Mucosa of descending colon (tissue), 3 donors: ENCODE data around the gene PRDM16. TPM values are rescaled to one million over a fixed set of nuclear protein-coding genes. Genes with fewer than 3 reads are reported as not detected.

Experiments
- ATAC-seq: fragments of 200-7000 bp; cut with Tn5 transposase; one replicate; pipeline ENCODE4 v1.9.1; 2020; ENCODE audit warnings: mild to moderate bottlenecking, moderate library complexity
- DNase-seq, 3 donors: peaks; one replicate each; pipeline ENCODE4 v3.0.0-alpha.2; 2020
- H3K36me3 ChIP-seq: fragments of 200-600 bp; one replicate; pipeline ENCODE4 v1.8.0; 2021; ENCODE audit warnings: low read depth, mild to moderate bottlenecking
- H3K4me1 ChIP-seq: fragments of 200-600 bp; one replicate; pipeline ENCODE4 v1.8.0; 2021; ENCODE audit warnings: low read depth, mild to moderate bottlenecking
- H3K4me3 ChIP-seq: fragments of 200-600 bp; one replicate; pipeline ENCODE4 v1.8.0; 2021; ENCODE audit warnings: mild to moderate bottlenecking
- H3K9me3 ChIP-seq: fragments of 200-600 bp; one replicate; pipeline ENCODE4 v1.8.0; 2021; ENCODE audit warnings: mild to moderate bottlenecking
- intact Hi-C, 2 donors: fragments of 100-400 bp; cut with DNase I in 1 of 2; cut with micrococcal nuclease in 1 of 2; formaldehyde crosslinking; loops; one replicate each; pipeline versions ENCODE4 v1.11.0 to v1.11.1; 2022; cut with DNase I, micrococcal nuclease
- total RNA-seq, 3 donors: library from RNA; stranded (reverse); fragmentation: NEBNext Ultra II Directional in 2 of 3; extraction: Animal tissue kit (Norgen Biotek cat#: 25700) in 2 of 3; gene quantifications; one replicate each; pipeline versions ENCODE4 v1.2.1 to v1.2.4, GENCODE V29; 2021 to 2023
- TF ChIP-seq, protein P1 (sequence below): fragments of 200-600 bp; IDR thresholded peaks from one replicate; pipeline ENCODE4 v1.8.0; 2022; ENCODE audit warnings: antibody characterized with exemption, mild to moderate bottlenecking
- donor health status: DM: no; HTN: no; CAD: no; lungs with moderate emphysema.
- donor health status: DM: no; HTN: no; CAD: no.
- donor health status: DM: no; HTN: yes; CAD: no.

Gene PRDM16
- total RNA-seq, 3 donors from 2014 or later, result 1.6 to 2.5 (median 2.4) TPM

DNA sequence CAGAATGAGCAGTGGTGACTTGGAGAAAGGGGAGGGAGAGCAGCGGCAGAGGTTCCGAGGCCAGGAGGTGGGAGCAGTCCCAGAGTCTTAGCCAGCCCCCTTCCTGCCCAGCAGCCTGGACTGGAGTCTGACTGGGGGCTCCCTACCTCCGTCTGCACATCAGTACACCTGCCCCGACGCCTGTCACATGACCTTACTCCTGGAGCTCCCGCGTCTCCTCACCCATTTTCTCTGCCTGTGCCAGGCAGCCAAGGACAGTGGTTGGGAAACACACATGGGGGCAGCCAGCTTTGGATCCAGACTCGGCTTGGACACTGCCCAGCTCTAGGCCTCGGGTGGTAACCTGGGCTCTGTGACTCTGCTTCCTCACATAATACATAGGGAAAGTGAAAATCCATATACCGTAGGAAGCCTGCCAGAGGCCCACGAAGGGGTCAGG is 30.9 kb upstream of the PRDM16 start:
- Histone ChIP-seq H3K9me3 (no peaks in the 10 kb centered on the region), H3K36me3 (no peaks in the 10 kb centered on the region), H3K4me1 (no peaks in the 10 kb centered on the region), H3K4me3 (no peak overlapping the region)
- ATAC-seq (no peak), DNase-seq (no peak)
- intact Hi-C loops, result no loop called here
- TF ChIP-seq, protein P1, sequence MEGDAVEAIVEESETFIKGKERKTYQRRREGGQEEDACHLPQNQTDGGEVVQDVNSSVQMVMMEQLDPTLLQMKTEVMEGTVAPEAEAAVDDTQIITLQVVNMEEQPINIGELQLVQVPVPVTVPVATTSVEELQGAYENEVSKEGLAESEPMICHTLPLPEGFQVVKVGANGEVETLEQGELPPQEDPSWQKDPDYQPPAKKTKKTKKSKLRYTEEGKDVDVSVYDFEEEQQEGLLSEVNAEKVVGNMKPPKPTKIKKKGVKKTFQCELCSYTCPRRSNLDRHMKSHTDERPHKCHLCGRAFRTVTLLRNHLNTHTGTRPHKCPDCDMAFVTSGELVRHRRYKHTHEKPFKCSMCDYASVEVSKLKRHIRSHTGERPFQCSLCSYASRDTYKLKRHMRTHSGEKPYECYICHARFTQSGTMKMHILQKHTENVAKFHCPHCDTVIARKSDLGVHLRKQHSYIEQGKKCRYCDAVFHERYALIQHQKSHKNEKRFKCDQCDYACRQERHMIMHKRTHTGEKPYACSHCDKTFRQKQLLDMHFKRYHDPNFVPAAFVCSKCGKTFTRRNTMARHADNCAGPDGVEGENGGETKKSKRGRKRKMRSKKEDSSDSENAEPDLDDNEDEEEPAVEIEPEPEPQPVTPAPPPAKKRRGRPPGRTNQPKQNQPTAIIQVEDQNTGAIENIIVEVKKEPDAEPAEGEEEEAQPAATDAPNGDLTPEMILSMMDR, result no peak

DNA sequence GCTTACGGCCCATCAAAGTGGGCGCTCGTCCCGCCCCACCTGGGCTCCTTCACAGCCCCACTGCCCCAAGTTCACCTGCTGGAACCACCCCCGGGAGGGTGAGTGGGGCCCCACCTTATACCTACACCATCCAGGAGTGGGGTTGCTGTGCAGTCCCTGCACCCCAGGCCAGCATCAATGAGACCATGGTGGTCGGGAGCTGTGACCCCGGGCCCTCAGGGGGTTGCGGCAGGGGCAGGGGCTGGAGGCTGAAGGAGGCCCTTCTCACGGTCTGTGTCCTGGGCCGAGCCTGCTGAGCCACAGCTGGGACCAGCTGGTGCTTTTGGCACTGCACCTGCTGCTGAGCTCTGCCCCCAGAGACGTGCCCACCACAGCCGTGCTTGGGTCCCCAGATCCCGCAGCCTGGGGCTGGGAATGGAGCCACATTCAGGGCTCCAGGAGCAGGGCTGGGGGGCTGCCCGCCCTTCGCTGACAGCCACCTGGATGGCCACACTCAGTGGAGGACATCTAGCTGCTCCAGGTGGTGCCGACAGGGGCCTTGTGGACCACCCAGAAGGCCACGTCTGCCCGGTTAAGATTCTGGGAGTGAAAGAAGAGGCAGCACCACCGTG is 30.3 kb upstream of the PRDM16 start:
- no peak for DNase-seq
- intact Hi-C loops, result no loop called here
- no peak for ATAC-seq
- TF ChIP-seq, protein P1, result no peak
- no peaks in the 10 kb centered on the region for H3K4me1 ChIP-seq
- H3K4me3 ChIP-seq, result no peak overlapping the region
- H3K9me3 ChIP-seq, result no peaks in the 10 kb centered on the region
- no peaks in the 10 kb centered on the region for H3K36me3 ChIP-seq

DNA sequence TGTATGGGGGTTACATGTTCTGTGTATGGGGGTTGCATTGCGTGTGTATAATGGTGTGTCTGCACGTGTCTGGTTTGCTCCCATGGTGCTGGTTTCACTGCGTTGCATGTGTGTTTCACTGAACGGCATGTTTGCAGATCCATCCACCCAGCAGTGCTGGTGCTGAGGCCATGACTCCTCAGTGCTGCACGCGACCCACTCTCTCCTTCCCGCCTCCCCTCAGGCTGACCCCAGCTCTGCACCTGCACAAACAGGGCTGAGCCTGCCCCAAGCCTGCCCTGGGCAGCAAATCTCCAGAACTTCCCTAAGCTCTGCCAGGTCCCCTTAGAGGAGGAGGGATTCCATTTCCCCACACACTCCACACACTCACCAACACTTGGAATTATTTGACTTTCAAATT is 29.0 kb upstream of the PRDM16 start:
- ATAC-seq (no peak), DNase-seq (no peak)
- H3K36me3 ChIP-seq, result no peaks in the 10 kb centered on the region
- intact Hi-C loops, result no loop called here
- TF ChIP-seq, protein P1, result no peak
- no peaks in the 10 kb centered on the region for H3K4me1 ChIP-seq
- no peak overlapping the region for H3K4me3 ChIP-seq
- H3K9me3 ChIP-seq, result no peaks in the 10 kb centered on the region

DNA sequence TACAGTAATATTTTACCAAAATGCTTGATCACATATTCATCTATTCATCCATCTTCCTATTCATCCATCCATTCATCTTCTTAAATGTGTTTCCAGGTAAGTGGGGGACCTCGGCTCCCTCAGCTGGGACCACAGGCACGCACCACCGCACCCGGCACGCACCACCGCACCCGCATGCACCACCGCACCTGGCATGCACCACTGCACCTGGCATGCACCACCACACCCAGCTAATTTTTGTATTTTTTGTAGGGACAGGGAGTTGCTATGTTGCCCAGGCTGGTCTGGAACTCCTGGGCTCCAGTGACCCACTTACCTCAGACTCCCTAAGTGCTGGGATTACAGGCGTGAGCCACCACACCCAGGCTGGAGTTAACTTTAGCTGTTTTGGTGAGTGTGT is 26.5 kb upstream of the PRDM16 start:
- Histone ChIP-seq H3K4me3 (no peak overlapping the region), H3K9me3 (no peaks in the 10 kb centered on the region), H3K4me1 (no peaks in the 10 kb centered on the region), H3K36me3 (no peaks in the 10 kb centered on the region)
- TF ChIP-seq, protein P1, result no peak
- DNase-seq, result no peak
- no peak for ATAC-seq
- intact Hi-C loops, result no loop called here

DNA sequence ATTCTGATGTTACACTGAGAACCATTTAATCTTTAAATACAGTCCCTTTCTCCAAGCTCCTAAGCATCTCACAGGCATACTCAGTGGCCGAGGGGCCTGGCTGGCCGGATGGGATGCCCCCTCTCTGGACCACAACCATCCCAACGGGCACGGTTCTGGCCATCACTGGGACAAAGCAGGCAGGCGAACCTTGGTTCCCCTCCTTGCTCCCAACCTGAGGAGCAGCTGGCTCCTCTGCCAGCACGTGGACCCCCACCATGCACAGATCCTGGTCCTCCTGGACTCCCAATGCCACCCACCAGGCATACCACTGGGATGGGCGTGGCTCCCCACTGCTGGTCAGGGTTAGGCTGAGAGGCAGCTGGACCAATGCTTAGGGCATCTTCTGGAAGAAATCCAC is 19.8 kb upstream of the PRDM16 start:
- no peak for ATAC-seq
- intact Hi-C loops, result no loop called here
- Histone ChIP-seq H3K4me3 (no peak overlapping the region), H3K4me1 (no peaks in the 10 kb centered on the region), H3K9me3 (no peaks in the 10 kb centered on the region), H3K36me3 (no peaks in the 10 kb centered on the region)
- no peak for DNase-seq
- TF ChIP-seq, protein P1, result no peak

DNA sequence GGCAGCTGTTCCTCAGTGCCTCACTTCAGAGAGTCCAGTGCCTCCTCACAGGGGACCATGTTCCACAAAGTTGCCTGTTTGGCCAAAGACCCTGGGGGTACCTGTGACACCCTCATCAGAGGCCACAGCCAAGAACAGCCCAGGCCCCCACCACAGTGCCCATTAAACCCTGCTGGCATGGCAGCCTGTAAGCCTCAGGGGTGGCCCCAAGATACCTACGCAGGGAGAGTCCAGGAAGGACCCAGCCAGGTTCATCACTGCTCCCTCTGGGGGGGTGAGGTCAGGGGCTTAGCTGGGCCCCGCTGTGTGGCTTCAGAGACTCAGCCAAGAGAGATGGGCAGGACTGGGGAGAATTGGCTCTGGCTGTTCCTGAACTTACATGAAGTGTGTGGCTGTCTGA is 19.1 kb upstream of the PRDM16 start:
- Histone ChIP-seq H3K36me3 (no peaks in the 10 kb centered on the region), H3K9me3 (no peaks in the 10 kb centered on the region), H3K4me1 (no peaks in the 10 kb centered on the region), H3K4me3 (no peak overlapping the region)
- intact Hi-C loops, result no loop called here
- DNase-seq (no peak), ATAC-seq (no peak)
- TF ChIP-seq, protein P1, result no peak
